Adrenal gland (tissue), 12 donors: ENCODE results near the gene KDM4C. TPM values are rescaled to one million over a fixed set of nuclear protein-coding genes. Genes with fewer than 3 reads are reported as not detected.

Experiments used
- DNase-seq, 7 donors: peaks; one replicate each; pipeline ENCODE4 v3.0.0-alpha.2; 2019 to 2020
- H3K27ac ChIP-seq, 5 donors: fragments of 200-600 bp; sonication (generic) in 4 of 5; 1 replicate in 3 of 5; 2 replicates in 2 of 5; pipeline versions ENCODE4 v1.5.1 to v1.8.0; 2016 to 2020; ENCODE audit warnings: mild to moderate bottlenecking in 1 of 5
- H3K27me3 ChIP-seq: fragments of 200-600 bp; 2 replicates; pipeline ENCODE4 v1.8.0; 2021
- H3K36me3 ChIP-seq, 2 donors: fragments of 200-600 bp; replicated peaks in 1 of 2; 1 replicate in 1 of 2; 2 replicates in 1 of 2; pipeline versions ENCODE4 v1.5.1 to v1.8.0; 2018 to 2022
- H3K4me1 ChIP-seq, 2 donors: fragments of 200-600 bp; replicated peaks in 1 of 2; 1 replicate in 1 of 2; 2 replicates in 1 of 2; pipeline versions ENCODE4 v1.5.1 to v1.8.0; 2018 to 2021
- H3K4me3 ChIP-seq, 4 donors: fragments of 200-600 bp; sonication (generic) in 3 of 4; one replicate each; pipeline ENCODE4 v1.5.1; 2016 to 2018
- H3K9me3 ChIP-seq, 3 donors: fragments of 200-600 bp; sonication (generic) in 1 of 3; replicated peaks in 1 of 3; 1 replicate in 2 of 3; 2 replicates in 1 of 3; pipeline versions ENCODE4 v1.5.1 to v1.8.0; 2016 to 2021
- POLR2A ChIP-seq, 2 donors: fragments of 450-650 bp; IDR thresholded peaks; one replicate each; pipeline ENCODE4 v1.6.1; 2017; ENCODE audit warnings: antibody characterized with exemption in 2 of 2, mild to moderate bottlenecking in 2 of 2, moderate library complexity in 1 of 2
- WGBS, 4 donors: extraction: QIAGEN DNeasy Blood & Tissue Kit in 2 of 4; methylation state at CpG; one replicate each; pipeline versions ENCODE4 v1.1.5 to v1.1.7; 2013 to 2017; 5-methylcytosine and 5-hydroxymethylcytosine counted together
- intact Hi-C, 2 donors: fragments of 100-400 bp; cut with DNase I; formaldehyde crosslinking; loops; one replicate each; pipeline versions ENCODE4 v1.14.1 to v1.15.0; 2022 to 2023
- polyA plus RNA-seq, 3 donors: library from polyadenylated mRNA; stranded (reverse); fragments of 200-250 nt in 2 of 3; fragments of 350-450 nt in 1 of 3; fragmentation: Illumina TruSeq in 1 of 3; extraction: RNeasy Lipid Tissue Mini Kit (QIAGEN cat#74804) in 1 of 3; gene quantifications; one replicate each; pipeline ENCODE4 v1.2.3, GENCODE V29; 2013 to 2014
- total RNA-seq, 9 donors: library from RNA; depleted of rRNA in 4 of 9; stranded (reverse); fragments of >200 nt in 4 of 9; fragments of 120-200 nt in 1 of 9; fragmentation: NEBNext Ultra II Directional in 1 of 9; extraction: Animal tissue kit (Norgen Biotek cat#: 25700) in 1 of 9; gene quantifications; one replicate each; pipeline versions ENCODE4 v1.1.0 to v1.2.4, GENCODE V29; 2013 to 2023
- TF ChIP-seq, protein P1 (sequence below), 6 experiments: fragments of 450-650 bp in 4 of 6; fragments of 200-600 bp in 2 of 6; sonication (generic) in 1 of 6; IDR thresholded peaks; 1 replicate in 5 of 6; 2 replicates in 1 of 6; pipeline versions ENCODE4 v1.5.1 to v1.8.0; 2016 to 2021; ENCODE audit warnings: antibody characterized with exemption in 6 of 6, mild to moderate bottlenecking in 2 of 6, moderate library complexity in 1 of 6
- donor health status: healthy with polysubstance abuse.
- donor health status: Bipolar disorder and iron deficiency.
- donor health status: DM: yes; HTN: yes; CAD: no.
- donor health status: DM: no; HTN: no; CAD: no.
- donor health status: DM: no; HTN: no; CAD: no.
- donor health status: DM: yes; HTN: yes; CAD: no.

The KDM4C gene
- total and polyA plus RNA-seq, 12 donors: 7.9 to 33.4 (median 23.3) TPM

DNA sequence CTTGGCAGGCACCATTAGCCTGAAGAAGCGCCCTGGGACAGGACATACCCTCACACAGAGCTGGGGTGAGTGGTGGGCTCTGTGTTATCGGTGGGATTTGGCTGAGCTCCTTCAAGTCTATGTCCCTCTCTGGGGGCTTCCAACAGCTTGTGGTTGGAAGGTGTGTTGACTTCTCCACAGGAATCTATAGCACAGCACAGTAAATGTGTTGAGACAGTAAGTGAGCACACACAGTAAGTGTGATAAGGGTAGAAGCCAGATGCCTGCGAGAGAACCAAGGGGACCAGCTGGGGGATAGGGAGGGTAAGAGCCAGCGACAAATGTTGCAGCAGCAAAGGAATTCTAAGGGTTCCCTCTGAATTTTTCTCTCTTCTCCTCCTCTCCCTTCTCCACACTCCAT is 448.0 kb downstream of the KDM4C start:
- Histone ChIP-seq H3K9me3 (no peaks in the 10 kb centered on the region), H3K27ac (no peak overlapping the region), H3K36me3 (no peaks in the 10 kb centered on the region), H3K27me3 (no peaks in the 10 kb centered on the region), H3K4me3 (no peak overlapping the region), H3K4me1 (no peaks in the 10 kb centered on the region)
- TF ChIP-seq POLR2A (IDR thresholded peaks at IDR 0.05): no peak
- TF ChIP-seq, protein P1, sequence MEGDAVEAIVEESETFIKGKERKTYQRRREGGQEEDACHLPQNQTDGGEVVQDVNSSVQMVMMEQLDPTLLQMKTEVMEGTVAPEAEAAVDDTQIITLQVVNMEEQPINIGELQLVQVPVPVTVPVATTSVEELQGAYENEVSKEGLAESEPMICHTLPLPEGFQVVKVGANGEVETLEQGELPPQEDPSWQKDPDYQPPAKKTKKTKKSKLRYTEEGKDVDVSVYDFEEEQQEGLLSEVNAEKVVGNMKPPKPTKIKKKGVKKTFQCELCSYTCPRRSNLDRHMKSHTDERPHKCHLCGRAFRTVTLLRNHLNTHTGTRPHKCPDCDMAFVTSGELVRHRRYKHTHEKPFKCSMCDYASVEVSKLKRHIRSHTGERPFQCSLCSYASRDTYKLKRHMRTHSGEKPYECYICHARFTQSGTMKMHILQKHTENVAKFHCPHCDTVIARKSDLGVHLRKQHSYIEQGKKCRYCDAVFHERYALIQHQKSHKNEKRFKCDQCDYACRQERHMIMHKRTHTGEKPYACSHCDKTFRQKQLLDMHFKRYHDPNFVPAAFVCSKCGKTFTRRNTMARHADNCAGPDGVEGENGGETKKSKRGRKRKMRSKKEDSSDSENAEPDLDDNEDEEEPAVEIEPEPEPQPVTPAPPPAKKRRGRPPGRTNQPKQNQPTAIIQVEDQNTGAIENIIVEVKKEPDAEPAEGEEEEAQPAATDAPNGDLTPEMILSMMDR (IDR thresholded peaks at IDR 0.05): no peak
- WGBS, 4 donors: 70 to 90% (median 80%) methylated on average over 4 of the region's 4 CpGs
- intact Hi-C loops: no loop called here
- DNase-seq: no peak

GRCh38 chr9:7206221-7206758 is 448.5 kb downstream of the KDM4C start:
- intact Hi-C loops: no loop called here
- Histone ChIP-seq H3K36me3 (no peaks in the 10 kb centered on the region), H3K4me1 (no peaks in the 10 kb centered on the region), H3K9me3 (no peaks in the 10 kb centered on the region), H3K27me3 (no peaks in the 10 kb centered on the region), H3K4me3 (no peak overlapping the region), H3K27ac (no peak overlapping the region)
- TF ChIP-seq POLR2A (IDR thresholded peaks at IDR 0.05): no peak
- TF ChIP-seq, protein P1 (IDR thresholded peaks at IDR 0.05): no peak
- 76 to 93% (median 88%) methylated on average over 6 of the region's 6 CpGs for WGBS, 4 donors
- DNase-seq: no peak

GRCh38 chr9:7209016-7209715 is 451.4 kb downstream of the KDM4C start:
- intact Hi-C loops: no loop called here
- Histone ChIP-seq H3K36me3 (no peaks in the 10 kb centered on the region), H3K27ac (no peak overlapping the region), H3K4me1 (no peaks in the 10 kb centered on the region), H3K4me3 (no peak overlapping the region), H3K9me3 (no peaks in the 10 kb centered on the region), H3K27me3 (no peaks in the 10 kb centered on the region)
- no peak for TF ChIP-seq POLR2A (IDR thresholded peaks at IDR 0.05)
- TF ChIP-seq, protein P1 (IDR thresholded peaks at IDR 0.05): no peak
- no peak for DNase-seq
- WGBS, 4 donors: 82 to 88% (median 84%) methylated on average over 15 of the region's 15 CpGs

DNA sequence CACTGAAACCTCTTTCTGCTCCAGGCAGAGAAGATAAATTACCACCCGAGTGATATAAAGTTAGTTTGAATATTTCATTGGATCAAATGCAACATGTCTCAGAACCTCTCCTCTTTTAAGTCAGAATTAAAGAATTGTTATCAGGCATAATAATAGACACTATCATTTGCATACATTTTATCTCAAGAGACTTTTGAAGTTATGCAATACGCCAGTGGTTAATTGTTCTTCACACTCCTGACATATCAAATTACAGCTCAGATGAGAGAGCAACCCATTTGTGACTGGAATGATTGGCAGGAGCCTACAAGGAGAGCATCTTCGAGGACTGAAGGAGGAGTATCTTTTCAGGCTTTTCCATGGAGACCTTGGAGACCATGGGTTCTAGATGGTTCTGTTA is 452.2 kb downstream of the KDM4C start:
- no peaks in the 10 kb centered on the region for H3K36me3 ChIP-seq
- H3K4me3 ChIP-seq: no peak overlapping the region
- intact Hi-C loops: no loop called here
- no peaks in the 10 kb centered on the region for H3K27me3 ChIP-seq
- H3K9me3 ChIP-seq: no peaks in the 10 kb centered on the region
- H3K4me1 ChIP-seq: no peaks in the 10 kb centered on the region
- no peak for DNase-seq
- no peak overlapping the region for H3K27ac ChIP-seq
- TF ChIP-seq, protein P1 (IDR thresholded peaks at IDR 0.05): no peak
- WGBS, 4 donors: 76 to 89% (median 79%) methylated on average over 3 of the region's 3 CpGs
